LNCaP clone FGC (cell line): ENCODE results near the gene BRINP3.

Experiments used
- DNase-seq: peaks from one replicate; pipeline ENCODE4 v3.0.0-alpha.2; 2011; ENCODE audit warnings: low read depth
- H3K4me3 ChIP-seq: 2 replicates; pipeline ENCODE4 v1.5.1; 2011; ENCODE audit warnings: mild to moderate bottlenecking, low read depth, low read length, control low read depth
- CTCF ChIP-seq: IDR thresholded peaks from 2 replicates; pipeline ENCODE4 v1.5.1; 2012; ENCODE audit warnings: mild to moderate bottlenecking; ENCODE audit not compliant: control insufficient read depth, insufficient read depth; ENCODE audit errors: extremely low read depth

The BRINP3 gene

DNA sequence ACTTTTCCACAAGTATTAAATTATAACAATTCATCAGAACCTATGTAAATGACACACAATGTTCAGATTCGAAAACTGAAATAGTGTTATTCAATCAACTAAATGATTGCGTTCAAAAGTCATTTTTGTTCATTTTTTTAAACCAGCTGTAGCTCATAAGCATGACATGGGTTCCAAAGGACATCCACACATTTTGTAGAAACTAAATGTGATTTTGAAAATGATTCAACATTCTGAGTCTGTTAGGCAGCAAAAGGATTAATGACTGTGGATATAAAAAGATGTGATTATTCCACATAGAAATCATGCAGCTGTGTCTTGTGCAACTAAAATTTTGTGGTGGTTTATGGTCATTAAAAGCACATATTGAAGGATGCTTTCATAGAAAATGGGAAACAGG lies 204.5 kb downstream of the BRINP3 start:
- no peak for DNase-seq
- H3K4me3 ChIP-seq = no peak overlapping the region
- no peak for TF ChIP-seq CTCF

DNA sequence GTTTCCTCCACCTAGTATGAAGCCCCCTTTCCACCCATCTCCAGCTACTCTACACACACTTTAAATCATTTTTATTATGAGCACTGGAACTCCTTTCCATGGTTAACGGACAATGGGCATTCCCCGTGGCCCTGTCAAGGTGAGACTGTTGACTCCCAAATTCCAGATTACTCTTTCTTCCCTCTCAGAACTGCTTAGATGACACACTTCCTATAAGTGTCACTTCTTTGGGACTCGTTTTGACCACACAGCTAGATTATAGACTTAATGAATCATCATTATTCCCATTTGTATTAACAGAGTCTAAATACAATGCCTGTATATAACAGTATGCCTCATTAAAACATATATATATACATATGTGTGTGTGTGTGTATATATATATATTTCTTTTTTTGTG lies 215.1 kb downstream of the BRINP3 start:
- no peak overlapping the region for H3K4me3 ChIP-seq

DNA sequence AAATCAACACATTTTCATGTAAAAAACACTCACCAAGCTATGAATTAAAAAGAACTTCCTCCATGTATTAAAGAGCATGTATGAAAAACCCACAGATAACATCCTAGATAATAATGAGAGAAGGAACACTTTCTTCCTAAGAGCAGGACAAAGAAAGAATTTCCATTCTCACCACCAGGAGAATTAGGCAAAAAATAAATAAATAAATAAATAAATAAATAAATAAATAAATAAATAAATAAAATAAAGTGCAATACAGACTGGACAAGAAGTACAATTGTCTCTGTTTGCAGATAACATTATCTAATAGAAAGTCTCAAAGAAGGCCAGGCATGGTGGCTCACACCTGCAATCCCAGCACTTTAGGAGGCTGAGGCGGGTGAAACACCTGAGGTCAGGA lies 218.2 kb downstream of the BRINP3 start:
- DNase-seq = no peak

More for the DNA sequence above, 215.1 kb downstream of the BRINP3 start:
- TF ChIP-seq CTCF = no peak
- DNase-seq = no peak

GRCh38 chr1:190258003-190258402 lies 219.7 kb downstream of the BRINP3 start:
- DNase-seq = no peak
- no peak for TF ChIP-seq CTCF
- H3K4me3 ChIP-seq = no peak overlapping the region

More for the DNA sequence above, 218.2 kb downstream of the BRINP3 start:
- TF ChIP-seq CTCF = no peak
- no peak overlapping the region for H3K4me3 ChIP-seq

- DNase-seq = no peak
- H3K4me3 ChIP-seq = no peak overlapping the region
- no peak for TF ChIP-seq CTCF
These were observed 225.6 kb downstream of the BRINP3 start for GRCh38 chr1:190252046-190252445.

GRCh38 chr1:190250368-190250767 lies 227.3 kb downstream of the BRINP3 start:
- no peak overlapping the region for H3K4me3 ChIP-seq
- DNase-seq = no peak
- no peak for TF ChIP-seq CTCF

GRCh38 chr1:190244406-190244805 lies 233.3 kb downstream of the BRINP3 start:
- no peak overlapping the region for H3K4me3 ChIP-seq
- DNase-seq = no peak
- no peak for TF ChIP-seq CTCF
